Measurements from ENCODE around the gene RSPH10B. TPM values are rescaled to one million over a fixed set of nuclear protein-coding genes. Genes with fewer than 3 reads are reported as not detected.
"Not testable (repeated sequence)": the region's sequence is repeated elsewhere in the genome, so short reads cannot be mapped to it uniquely, and the experiment has no call there.

Gene RSPH10B
- polyA plus RNA-seq, 3 donors from 2014 or later = not detected

GRCh38 chr7:5898480-5899224, 71.8 kb downstream of the RSPH10B start, which contains the start of gene CCZ1:
Gene CCZ1 (plus strand): TSS chr7:5898733. CDS start chr7:5898800, 67 bp downstream.
- Mint-ChIP-seq H3K27ac (peak within 1 kb of the TSS; percentile 80 to 93 (median 88)), H3K4me3 (peak within 1 kb of the TSS; percentile 81 to 90 (median 88)), H3K4me1 (peaks cover 0 to 14% of the 10 kb centered on the region in 2 donors)
- H3K36me3 Mint-ChIP-seq; H3K9me3 Mint-ChIP-seq; H3K27me3 Mint-ChIP-seq (ENCODE audit: low read depth in 3 of 3): not testable (repeated sequence)
- peak; percentile 59 to 79 (median 61) for DNase-seq

GRCh38 chr7:5897369-5897919, 73.0 kb downstream of the RSPH10B start:
- not testable (repeated sequence) for DNase-seq; H3K9me3 Mint-ChIP-seq; H3K36me3 Mint-ChIP-seq; H3K27me3 Mint-ChIP-seq (ENCODE audit: low read depth in 3 of 3)
- Mint-ChIP-seq H3K4me1 (peaks cover 0 to 14% of the 10 kb centered on the region in 2 donors), H3K27ac (peak overlapping the region in 5 of 6 donors; percentile 43 to 84 (median 75)), H3K4me3 (peak overlapping the region; percentile 60 to 79 (median 73))

GRCh38 chr7:5892498-5892897, 78.0 kb downstream of the RSPH10B start:
- Mint-ChIP-seq H3K27ac (no peak overlapping the region), H3K9me3 (no peaks in the 10 kb centered on the region), H3K36me3 (no peaks in the 10 kb centered on the region), H3K4me1 (no peaks in the 10 kb centered on the region), H3K27me3 (ENCODE audit: low read depth in 3 of 3) (peaks cover 0 to 4% (median 0%) of the 10 kb centered on the region in 3 donors), H3K4me3 (no peak overlapping the region)
- DNase-seq = no peak

- H3K4me3 Mint-ChIP-seq; H3K36me3 Mint-ChIP-seq; H3K4me1 Mint-ChIP-seq; H3K27me3 Mint-ChIP-seq (ENCODE audit: low read depth in 3 of 3); DNase-seq; H3K27ac Mint-ChIP-seq; H3K9me3 Mint-ChIP-seq: not testable (repeated sequence)
Measured at GRCh38 chr7:5890244-5890643, 80.2 kb downstream of the RSPH10B start.

GRCh38 chr7:5888021-5888420, 82.5 kb downstream of the RSPH10B start:
- H3K4me1 Mint-ChIP-seq; DNase-seq; H3K36me3 Mint-ChIP-seq; H3K4me3 Mint-ChIP-seq; H3K27ac Mint-ChIP-seq; H3K9me3 Mint-ChIP-seq; H3K27me3 Mint-ChIP-seq (ENCODE audit: low read depth in 3 of 3): not testable (repeated sequence)

GRCh38 chr7:5884431-5884830, 86.1 kb downstream of the RSPH10B start:
- H3K27ac Mint-ChIP-seq; H3K4me3 Mint-ChIP-seq; H3K4me1 Mint-ChIP-seq; H3K9me3 Mint-ChIP-seq; H3K36me3 Mint-ChIP-seq; H3K27me3 Mint-ChIP-seq (ENCODE audit: low read depth in 3 of 3); DNase-seq: not testable (repeated sequence)

DNA sequence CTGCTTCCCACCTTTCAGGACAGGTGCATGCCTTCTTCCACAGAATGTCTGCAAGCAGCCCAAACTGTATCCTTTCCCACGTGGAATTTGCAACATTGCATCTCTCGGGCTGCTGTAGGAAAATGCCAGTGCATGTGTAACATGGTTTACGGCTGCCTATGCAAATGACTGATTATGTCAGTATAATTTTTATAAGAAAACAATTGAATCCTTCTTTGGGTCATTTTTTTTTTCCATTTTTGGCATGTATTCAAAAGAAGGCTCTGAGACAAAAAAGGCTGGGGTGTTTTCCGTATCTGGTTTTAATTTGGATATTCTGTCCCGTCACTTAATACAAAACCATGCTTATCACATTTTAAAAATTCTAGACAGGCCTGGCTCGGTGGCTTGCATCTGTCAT, 90.4 kb downstream of the RSPH10B start:
- not testable (repeated sequence) for H3K27me3 Mint-ChIP-seq (ENCODE audit: low read depth in 3 of 3); H3K36me3 Mint-ChIP-seq; H3K27ac Mint-ChIP-seq; H3K9me3 Mint-ChIP-seq; DNase-seq; H3K4me1 Mint-ChIP-seq; H3K4me3 Mint-ChIP-seq

GRCh38 chr7:5879591-5879990, 90.9 kb downstream of the RSPH10B start:
- not testable (repeated sequence) for H3K4me3 Mint-ChIP-seq; H3K4me1 Mint-ChIP-seq; H3K27ac Mint-ChIP-seq; DNase-seq; H3K36me3 Mint-ChIP-seq; H3K9me3 Mint-ChIP-seq; H3K27me3 Mint-ChIP-seq (ENCODE audit: low read depth in 3 of 3)

Other genes starting within 250 kb of the RSPH10B start
- 10 to 100 TPM in 2 of 3 donors, 1 to 10 TPM in 1; 4.8 to 35.7 (median 16.8) TPM for gene RNF216, start 189.0 kb downstream of the RSPH10B start, polyA plus RNA-seq
- gene OCM, start 89.9 kb downstream of the RSPH10B start, polyA plus RNA-seq = under 1 TPM in 1 of 3 donors, not detected in 2; 0.92 TPM
- gene CCZ1, start 72.0 kb downstream of the RSPH10B start, polyA plus RNA-seq = 10 to 100 TPM; 46.6 to 83.7 (median 59.5) TPM
- gene PMS2, start 38.4 kb upstream of the RSPH10B start, polyA plus RNA-seq = 10 to 100 TPM in 1 of 3 donors, 1 to 10 TPM in 2; 6.6 to 13.8 (median 9.6) TPM
- 10 to 100 TPM; 18.8 to 39.3 (median 36.7) TPM for gene AIMP2, start 38.6 kb upstream of the RSPH10B start, polyA plus RNA-seq
- gene ANKRD61, start 60.7 kb upstream of the RSPH10B start, polyA plus RNA-seq = under 1 TPM in 1 of 3 donors, not detected in 2; 0.38 TPM
- gene EIF2AK1, start 88.5 kb upstream of the RSPH10B start, polyA plus RNA-seq = 100 to 1,000 TPM in 1 of 3 donors, 10 to 100 TPM in 2; 98.4 to 133 (median 99.5) TPM
- gene USP42, start 134.3 kb upstream of the RSPH10B start, polyA plus RNA-seq = 10 to 100 TPM in 1 of 3 donors, 1 to 10 TPM in 2; 1.6 to 13.2 (median 4.0) TPM

Data from immature natural killer cell (primary cell).